Gastrocnemius medialis (tissue), 4 donors: ENCODE measurements around the gene SNAPC2.

Experiments
- CTCF ChIP-seq, 5 experiments: fragments of 450-650 bp in 3 of 5; fragments of 200-600 bp in 2 of 5; sonication (generic) in 2 of 5; IDR thresholded peaks in 4 of 5; conservative IDR thresholded peaks in 1 of 5; 1 replicate in 4 of 5; 2 replicates in 1 of 5; pipeline ENCODE4 v1.5.1; 2016 to 2019; ENCODE audit warnings: antibody characterized with exemption in 5 of 5, mild to moderate bottlenecking in 3 of 5, moderate library complexity in 3 of 5
- POLR2A ChIP-seq, 2 donors: fragments of 450-650 bp; IDR thresholded peaks; one replicate each; pipeline ENCODE4 v1.6.1; 2017; ENCODE audit warnings: antibody characterized with exemption in 2 of 2, mild to moderate bottlenecking in 2 of 2, moderate library complexity in 2 of 2

- no peak for TF ChIP-seq CTCF (IDR thresholded peaks at IDR 0.05 in 4 of 5, conservative IDR thresholded peaks at IDR 0.05 in 1 of 5)
- TF ChIP-seq POLR2A (IDR thresholded peaks at IDR 0.05), result no peak
Observed at GRCh38 chr19:7932276-7932929, 12.3 kb downstream of the SNAPC2 start.
